Stimulated activated CD4-positive, alpha-beta T cell treated with anti-CD3 and anti-CD28 coated beads, Interleukin-2, amount 100 ng/mL, for 24 hours (primary cell): ENCODE data around the gene DHRS11.

Source experiments
- DNase-seq, 2 donors: peaks; one replicate each; pipeline ENCODE4 v3.0.0-alpha.2; 2020

Gene DHRS11

DNA sequence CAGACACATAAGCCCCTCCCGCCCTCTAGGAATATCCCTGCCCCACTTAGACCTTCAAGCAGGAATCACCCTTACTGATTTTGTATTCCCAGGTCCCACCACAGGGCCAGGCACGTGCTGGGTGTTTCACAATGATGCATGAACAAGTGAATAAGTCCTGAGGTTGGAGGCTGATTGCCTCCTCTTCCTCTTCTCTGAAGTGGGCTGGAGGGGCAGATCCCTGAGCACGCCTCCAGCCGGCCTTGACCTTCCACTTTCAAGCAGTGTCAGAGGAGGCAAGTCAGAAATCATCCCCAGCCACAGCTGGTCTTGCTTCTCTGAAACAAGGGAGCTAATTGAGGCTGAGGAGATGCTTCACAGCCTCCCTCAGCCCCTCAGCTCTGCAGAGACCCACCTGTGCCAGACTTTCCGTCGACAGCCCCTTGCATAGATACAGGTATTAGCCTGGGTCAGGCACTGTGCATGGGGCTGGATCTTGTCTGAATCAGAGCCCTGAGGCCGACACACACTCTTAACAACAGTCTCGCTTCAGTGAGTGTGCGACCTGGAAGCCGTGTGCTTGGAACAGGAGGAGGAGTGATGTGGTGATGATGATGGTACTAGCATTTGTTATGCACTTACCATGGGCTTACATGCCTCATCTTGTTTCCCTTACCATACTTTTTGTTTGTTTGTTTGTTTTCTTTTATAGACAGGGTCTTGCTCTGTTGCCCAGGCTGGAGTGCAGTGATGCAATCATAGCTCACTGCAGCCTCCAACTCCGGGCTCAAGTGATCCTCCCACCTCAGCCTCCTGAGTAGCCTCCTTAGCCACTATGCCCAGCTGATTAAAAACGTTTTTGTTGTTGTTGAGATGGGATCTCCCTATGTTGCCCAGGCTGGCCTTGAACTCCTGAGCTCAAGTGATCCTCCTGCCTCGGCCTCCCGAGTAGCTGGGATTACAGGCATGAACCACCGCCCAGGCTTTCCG is 24.7 kb downstream of the DHRS11 start:
- DNase-seq = no peak

- no peak for DNase-seq
Observed at GRCh38 chr17:36617773-36618172, 26.1 kb downstream of the DHRS11 start.

DNA sequence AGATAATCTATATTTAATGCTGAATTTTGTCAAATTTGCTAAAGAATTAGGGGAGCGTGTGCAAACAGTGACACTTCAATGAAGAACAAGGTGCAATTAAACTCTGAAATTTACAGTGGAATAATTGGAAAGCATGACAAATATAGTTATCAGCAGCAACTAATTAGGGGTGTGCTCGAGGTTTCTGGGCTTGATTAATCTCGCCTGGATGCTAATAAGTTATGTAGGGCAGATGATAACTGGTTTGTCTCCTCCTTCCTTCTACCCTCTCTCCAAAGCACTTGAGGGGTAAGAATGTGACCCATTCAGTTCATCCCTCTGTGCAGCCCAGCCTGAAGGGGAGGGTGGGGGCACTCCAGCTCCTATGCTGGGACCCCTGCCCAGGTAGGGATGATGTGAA is 31.6 kb downstream of the DHRS11 start:
- no peak for DNase-seq

DNA sequence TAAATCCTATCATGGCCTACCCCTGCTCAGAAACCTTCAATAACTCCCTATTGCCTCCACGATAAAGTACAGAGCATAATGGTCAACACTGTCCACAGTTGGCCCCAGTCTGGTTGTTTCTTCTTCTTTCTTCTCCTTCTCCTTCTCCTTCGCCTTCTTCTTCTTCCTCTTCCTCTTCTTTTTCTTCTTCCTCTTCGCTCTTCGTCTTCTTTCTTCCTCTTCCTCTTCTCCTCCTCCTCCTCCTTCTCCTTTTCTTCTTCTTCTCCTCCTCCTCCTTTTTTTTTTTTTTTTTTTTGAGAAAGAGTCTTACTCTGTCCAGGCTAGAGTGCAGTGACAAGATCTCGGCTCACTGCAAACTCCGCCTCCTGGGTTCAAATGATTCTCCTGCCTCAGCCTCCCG is 33.5 kb downstream of the DHRS11 start:
- DNase-seq = no peak

DNA sequence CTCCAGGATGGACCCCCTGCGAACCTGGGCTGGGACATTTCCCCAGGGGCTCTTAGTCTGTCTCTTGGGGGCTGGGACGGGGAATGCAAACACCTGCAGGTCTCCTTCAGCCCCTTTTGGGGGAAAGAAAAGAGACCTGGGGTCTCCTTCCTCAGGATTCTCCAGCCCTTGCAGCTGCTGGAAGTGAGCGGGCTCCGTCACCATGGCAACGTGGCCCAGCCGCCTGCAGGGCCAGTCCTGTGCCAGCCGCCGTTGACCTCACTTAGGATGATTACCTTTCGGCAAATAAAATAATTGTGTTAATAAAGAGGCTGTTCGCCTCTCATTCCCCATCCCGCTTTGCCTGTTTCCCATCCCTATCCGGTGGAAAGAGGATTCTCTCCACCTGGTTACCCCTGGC is 35.4 kb downstream of the DHRS11 start:
- no peak for DNase-seq

DNA sequence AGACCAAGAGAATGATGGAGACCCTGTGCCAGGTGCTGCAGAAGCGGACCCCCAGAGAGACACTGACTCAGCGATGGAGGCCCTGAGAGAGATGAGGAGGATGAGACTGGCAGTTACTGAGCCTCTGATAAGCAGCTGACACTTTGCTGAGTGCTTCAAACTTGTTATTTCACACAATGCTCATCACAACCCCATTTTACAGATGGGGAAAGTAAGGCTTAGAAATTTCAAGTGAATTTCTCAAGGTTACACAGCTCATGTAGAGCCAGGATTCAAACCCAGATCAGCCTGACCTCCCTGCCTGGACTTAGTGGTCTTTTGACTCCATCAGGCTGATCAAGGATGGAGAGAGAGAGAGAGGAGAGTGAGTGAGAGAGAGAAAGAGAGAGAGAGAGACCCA is 36.9 kb downstream of the DHRS11 start:
- DNase-seq = no peak

DNA sequence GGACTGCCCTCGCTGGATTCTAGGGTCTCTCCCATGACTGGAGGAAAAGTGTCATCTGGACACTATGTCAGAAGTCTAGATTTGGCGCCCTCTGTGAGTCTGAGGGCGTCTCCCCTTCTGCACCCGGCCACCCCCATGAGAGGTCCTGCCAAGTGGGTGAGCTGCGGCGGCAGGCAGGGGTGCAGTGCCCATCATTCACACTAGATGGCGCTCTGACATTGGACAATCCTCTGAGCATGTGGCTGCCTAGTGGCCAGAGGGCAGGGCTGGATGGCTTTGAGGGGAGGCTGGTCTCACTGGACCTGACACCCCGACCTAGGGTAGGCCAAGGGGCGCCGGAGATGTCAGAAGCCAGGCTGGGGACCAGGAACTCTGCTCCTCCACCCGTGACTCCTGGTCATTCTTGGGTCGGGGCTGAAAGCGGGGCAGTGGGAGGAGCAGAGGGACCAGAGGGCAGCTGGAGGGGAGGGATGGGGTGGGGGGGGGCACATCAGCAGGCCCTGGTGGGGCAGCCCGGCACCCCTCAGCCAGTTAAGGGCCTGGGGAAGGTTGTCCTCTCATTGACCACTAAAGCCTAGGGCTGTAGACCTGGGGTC is 37.7 kb downstream of the DHRS11 start:
- DNase-seq = peak; percentile 87 to 88

- no peak for DNase-seq
Observed at GRCh38 chr17:36629970-36630502, 38.4 kb downstream of the DHRS11 start.

- no peak for DNase-seq
Observed at GRCh38 chr17:36631022-36631421, 39.3 kb downstream of the DHRS11 start.

GRCh38 chr17:36632916-36633771 is 41.5 kb downstream of the DHRS11 start:
- DNase-seq = no peak

DNA sequence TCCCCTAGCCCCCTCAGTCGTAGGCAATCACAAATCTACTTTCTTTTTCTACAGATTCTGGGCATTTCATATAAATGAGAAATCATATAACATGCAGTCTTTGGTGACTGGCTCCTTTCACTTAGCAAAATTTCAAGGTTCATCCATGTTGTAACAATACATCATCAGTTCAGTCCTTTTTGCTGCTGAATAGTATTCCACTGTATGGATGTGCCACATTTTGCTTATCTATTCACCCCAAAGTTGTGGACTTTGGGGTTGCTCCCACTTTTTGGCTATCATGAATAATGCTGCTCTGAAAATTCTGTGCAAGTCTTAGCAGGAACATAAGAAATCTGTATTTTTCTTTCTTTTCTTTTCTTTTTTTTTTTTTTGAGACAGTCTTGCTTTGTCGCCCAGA is 48.7 kb downstream of the DHRS11 start:
- no peak for DNase-seq

DNA sequence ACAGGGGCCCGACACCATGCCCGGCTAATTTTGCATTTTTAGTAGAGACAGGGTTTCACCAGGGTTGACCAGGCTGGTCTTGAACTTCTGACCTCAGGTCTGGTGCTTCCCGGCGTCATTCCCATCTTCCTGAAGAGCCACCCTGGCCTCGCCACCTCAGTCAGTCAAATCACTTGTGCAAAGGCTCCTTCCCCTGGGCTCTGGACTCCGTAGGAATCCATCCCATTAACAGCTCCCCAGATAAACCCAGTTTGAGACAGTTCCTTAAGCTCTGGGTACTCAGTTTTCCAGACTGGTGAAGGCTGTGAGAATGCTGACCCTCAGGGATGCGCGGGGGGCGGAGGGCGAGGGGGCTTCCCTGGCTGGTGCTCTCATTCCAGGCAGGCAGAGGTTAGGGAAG is 49.2 kb downstream of the DHRS11 start:
- no peak for DNase-seq

DNA sequence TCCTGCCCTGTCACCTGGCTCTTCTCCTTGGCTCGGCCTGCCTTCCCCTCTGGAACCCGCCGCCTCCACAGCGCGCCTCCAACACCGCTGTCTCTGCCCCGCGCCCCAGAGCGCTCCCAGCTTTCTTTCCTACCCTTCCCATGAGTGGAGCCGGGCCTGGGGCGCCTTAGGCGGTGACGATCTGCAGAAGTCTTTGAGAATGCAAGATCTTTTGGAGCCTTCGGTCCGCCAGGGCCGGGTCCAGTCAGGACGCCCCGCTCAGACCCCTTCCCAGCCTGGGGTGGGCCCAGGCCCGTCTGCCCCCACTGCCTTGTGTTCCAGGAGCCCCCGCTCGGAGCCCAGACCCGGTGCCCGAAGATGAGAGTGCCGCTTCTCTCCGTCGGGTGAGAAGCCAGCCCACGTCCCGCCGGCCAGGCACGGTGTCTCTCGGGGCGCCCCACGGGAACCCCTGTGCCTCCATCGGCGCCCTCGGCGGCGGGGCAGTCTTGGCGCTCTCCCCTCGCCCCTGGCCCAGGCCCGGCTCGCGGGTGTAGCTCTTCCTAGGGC is 49.7 kb downstream of the DHRS11 start:
- DNase-seq = no peak

- DNase-seq = peak in 1 of 2 donors; percentile 22
Observed at GRCh38 chr17:36641877-36642845, 50.5 kb downstream of the DHRS11 start.

DNA sequence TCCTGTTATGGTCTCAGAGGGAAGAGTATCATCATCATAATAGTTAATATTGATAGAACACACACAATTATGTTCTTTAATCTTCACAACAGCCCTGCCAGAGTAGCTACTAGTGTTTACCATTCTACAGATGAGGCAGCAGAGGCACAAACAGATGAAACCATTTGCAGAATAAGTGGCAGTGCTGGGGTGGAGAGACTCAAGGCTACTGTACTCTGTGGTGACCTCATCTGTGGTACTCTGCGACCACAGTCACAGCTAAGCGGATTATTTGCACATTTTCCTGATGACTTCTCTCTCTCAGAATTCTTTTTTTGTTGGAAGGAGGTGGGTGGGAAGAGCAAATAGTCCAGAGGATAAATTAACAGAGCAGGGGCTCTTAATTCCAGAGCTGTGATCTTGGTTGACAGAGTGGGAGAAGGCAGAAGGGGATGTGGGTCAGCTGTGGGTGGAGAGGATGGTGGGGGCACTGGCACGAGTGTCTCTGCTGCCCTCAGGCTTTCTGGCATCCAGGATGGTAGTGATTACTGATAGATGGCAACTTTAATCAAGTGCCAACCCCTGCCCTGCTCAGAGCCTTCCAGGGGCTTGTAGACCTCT is 51.5 kb downstream of the DHRS11 start:
- DNase-seq = no peak

GRCh38 chr17:36645422-36645821 is 53.7 kb downstream of the DHRS11 start:
- no peak for DNase-seq

DNA sequence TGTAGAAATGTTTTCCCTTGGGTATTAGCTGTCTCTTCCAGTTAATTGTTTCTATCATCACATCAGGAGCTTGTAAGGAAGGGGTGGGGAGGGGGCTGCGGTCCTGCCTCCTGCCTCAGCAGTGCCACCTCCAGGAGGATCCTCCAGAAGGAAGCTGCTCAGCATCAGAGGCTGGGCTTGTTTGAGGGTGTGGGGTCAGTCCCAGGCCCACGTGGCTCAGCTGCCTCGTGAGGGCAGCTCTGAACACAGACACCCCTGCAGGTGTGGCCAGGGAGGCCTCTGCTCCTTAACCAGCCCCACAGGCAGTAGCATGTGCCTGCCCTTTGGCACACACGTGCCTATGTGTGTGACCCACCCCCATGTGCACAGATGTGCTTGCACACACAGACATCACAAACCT is 56.0 kb downstream of the DHRS11 start:
- DNase-seq = no peak

GRCh38 chr17:36650096-36650775 is 58.6 kb downstream of the DHRS11 start:
- DNase-seq = no peak
